Measurements from ENCODE around the gene DONSON. TPM values are rescaled to one million over a fixed set of nuclear protein-coding genes. Genes with fewer than 3 reads are reported as not detected.

Gene DONSON
- total RNA-seq, 2 experiments from 2014 or later = 36.8 to 41.5 TPM

DNA sequence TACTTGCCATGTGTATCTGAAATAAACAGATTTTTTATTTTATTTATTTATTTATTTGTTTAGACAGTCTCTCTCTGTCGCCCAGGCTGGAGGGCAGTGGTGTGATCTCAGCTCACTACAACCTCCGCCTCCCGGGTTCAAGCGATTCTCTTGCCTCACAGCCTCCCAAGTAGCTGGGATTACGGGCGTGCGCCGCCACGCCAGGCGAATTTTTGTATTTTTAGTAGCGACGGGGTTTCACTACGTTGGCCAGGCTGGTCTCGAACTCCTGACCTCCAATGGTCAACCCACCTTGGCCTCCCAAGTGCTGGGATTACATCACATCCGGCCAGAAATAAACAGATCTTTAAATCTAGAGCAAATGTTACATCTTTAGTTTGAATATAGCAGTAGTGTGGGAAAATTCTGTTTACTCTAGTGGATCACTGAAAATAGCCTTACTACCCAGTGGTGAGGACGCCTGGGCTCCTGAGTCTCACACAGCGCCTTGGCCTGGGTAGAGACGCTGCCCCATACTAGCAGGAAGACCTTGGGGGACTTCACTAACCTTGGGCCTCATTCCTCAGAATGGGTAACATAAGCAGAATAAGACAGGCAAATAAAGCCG, 47.3 kb downstream of the DONSON start:
- ChIA-PET CTCF (no interaction called here), POLR2A (interaction anchor here (0.5 to 4.7 kb wide), 10 partner anchors 11 to 1096 kb away, joined by 3 to 44 read pairs (median 4); partner anchors contain the start of gene TMEM50B)
- no peak for ATAC-seq
- peaks cover 67% of the 10 kb centered on the region for H3K36me3 Mint-ChIP-seq (ENCODE audit: low read depth)
- peaks cover 33% of the 10 kb centered on the region for H3K4me1 Mint-ChIP-seq (ENCODE audit: low read depth)
- peak; percentile 40 for DNase-seq
- intact Hi-C loops (cut with micrococcal nuclease) = loop anchor here (5.0 kb wide), 2 partner anchors 49 to 64 kb away; partner anchors contain the start of genes DNAJC28 and TMEM50B
- H3K9me3 Mint-ChIP-seq = no peaks in the 10 kb centered on the region
- peak overlapping the region; percentile 100 for H3K27ac Mint-ChIP-seq
- H3K27me3 Mint-ChIP-seq = no peaks in the 10 kb centered on the region
- H3K4me3 Mint-ChIP-seq = peak overlapping the region; percentile 86
- TF ChIP-seq, protein P1, sequence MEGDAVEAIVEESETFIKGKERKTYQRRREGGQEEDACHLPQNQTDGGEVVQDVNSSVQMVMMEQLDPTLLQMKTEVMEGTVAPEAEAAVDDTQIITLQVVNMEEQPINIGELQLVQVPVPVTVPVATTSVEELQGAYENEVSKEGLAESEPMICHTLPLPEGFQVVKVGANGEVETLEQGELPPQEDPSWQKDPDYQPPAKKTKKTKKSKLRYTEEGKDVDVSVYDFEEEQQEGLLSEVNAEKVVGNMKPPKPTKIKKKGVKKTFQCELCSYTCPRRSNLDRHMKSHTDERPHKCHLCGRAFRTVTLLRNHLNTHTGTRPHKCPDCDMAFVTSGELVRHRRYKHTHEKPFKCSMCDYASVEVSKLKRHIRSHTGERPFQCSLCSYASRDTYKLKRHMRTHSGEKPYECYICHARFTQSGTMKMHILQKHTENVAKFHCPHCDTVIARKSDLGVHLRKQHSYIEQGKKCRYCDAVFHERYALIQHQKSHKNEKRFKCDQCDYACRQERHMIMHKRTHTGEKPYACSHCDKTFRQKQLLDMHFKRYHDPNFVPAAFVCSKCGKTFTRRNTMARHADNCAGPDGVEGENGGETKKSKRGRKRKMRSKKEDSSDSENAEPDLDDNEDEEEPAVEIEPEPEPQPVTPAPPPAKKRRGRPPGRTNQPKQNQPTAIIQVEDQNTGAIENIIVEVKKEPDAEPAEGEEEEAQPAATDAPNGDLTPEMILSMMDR (IDR thresholded peaks at IDR 0.05) = no peak

GRCh38 chr21:33540711-33541104, 47.8 kb downstream of the DONSON start:
- no peak for ATAC-seq
- H3K4me3 Mint-ChIP-seq = peak overlapping the region; percentile 86
- H3K36me3 Mint-ChIP-seq (ENCODE audit: low read depth) = peaks cover 67% of the 10 kb centered on the region
- H3K4me1 Mint-ChIP-seq (ENCODE audit: low read depth) = peaks cover 28% of the 10 kb centered on the region
- no peaks in the 10 kb centered on the region for H3K9me3 Mint-ChIP-seq
- ChIA-PET POLR2A (interaction anchor here (0.7 to 4.7 kb wide), 6 partner anchors 11 to 1097 kb away, joined by 3 to 44 read pairs (median 4); partner anchors contain the start of gene TMEM50B), CTCF (no interaction called here)
- peak overlapping the region; percentile 100 for H3K27ac Mint-ChIP-seq
- no peaks in the 10 kb centered on the region for H3K27me3 Mint-ChIP-seq
- intact Hi-C loops (cut with micrococcal nuclease) = loop anchor here (5.0 kb wide), 2 partner anchors 48 to 63 kb away; partner anchors contain the start of genes DNAJC28 and TMEM50B
- TF ChIP-seq, protein P1 (IDR thresholded peaks at IDR 0.05) = no peak
- DNase-seq = no peak

DNA sequence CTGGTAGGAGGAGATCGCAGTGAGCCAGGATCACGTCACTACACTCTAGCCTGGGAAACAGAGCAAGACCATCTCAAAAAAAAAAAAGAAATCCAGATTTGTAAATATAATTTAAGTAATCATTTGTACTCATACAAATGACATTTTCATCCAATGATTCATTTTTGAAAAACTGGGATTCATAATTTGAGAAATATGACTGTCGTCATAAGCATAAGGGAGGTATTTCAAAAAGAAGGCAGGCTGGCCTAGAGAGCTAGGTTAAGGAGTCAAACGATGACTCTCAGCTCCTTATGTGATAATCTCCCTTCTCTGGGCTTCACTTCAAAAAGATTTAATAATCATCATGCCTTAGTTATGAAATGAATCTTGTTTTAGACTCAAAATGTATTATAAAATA, 48.9 kb downstream of the DONSON start:
- H3K4me1 Mint-ChIP-seq (ENCODE audit: low read depth) = peaks cover 24% of the 10 kb centered on the region
- intact Hi-C loops (cut with micrococcal nuclease) = loop anchor here (5.0 kb wide), 2 partner anchors 47 to 62 kb away; partner anchors contain the start of genes DNAJC28 and TMEM50B
- peaks cover 73% of the 10 kb centered on the region for H3K36me3 Mint-ChIP-seq (ENCODE audit: low read depth)
- POLR2A ChIA-PET = interaction anchor here (0.6 to 4.1 kb wide), 3 partner anchors 12 to 39 kb away, joined by 3 to 32 read pairs (median 4); no protein-coding TSS in a partner anchor
- no peaks in the 10 kb centered on the region for H3K9me3 Mint-ChIP-seq
- H3K27me3 Mint-ChIP-seq = no peaks in the 10 kb centered on the region
- ATAC-seq (no peak), DNase-seq (no peak)
- no peak overlapping the region for H3K27ac Mint-ChIP-seq
- CTCF ChIA-PET = interaction anchor here (0.7 kb wide), 1 partner anchor 15 kb away, joined by 3 read pairs; no protein-coding TSS in a partner anchor
- TF ChIP-seq, protein P1 (IDR thresholded peaks at IDR 0.05) = no peak
- peak overlapping the region; percentile 86 for H3K4me3 Mint-ChIP-seq

DNA sequence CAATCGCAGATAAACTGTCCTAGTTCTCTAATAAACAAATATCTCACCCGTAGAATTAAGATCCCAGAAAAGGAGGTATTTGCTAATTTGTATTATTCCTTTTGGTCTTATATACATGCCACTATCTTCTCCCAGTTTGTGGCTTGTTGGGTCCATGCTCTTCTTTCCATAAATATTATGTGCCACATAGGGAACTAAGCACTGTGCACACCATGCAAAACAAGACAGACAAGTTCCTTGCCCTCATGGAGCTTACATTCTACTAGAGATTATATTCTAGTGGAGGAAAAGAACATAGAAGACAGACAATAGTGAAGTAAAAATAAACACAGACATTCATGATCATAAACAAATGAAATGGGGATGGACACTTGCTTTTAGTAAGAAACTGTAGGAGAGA, 51.3 kb downstream of the DONSON start:
- ATAC-seq = no peak
- CTCF ChIA-PET = interaction anchor here (0.8 to 1.9 kb wide), 3 partner anchors 24 to 69 kb away, joined by 4 to 7 read pairs (median 4); partner anchors contain the start of gene DONSON

More for the DNA sequence above, 51.3 kb downstream of the DONSON start:
- Mint-ChIP-seq H3K4me1 (ENCODE audit: low read depth) (peaks cover 26% of the 10 kb centered on the region), H3K27ac (peak overlapping the region; percentile 13), H3K36me3 (ENCODE audit: low read depth) (peaks cover 75% of the 10 kb centered on the region), H3K4me3 (no peak overlapping the region), H3K27me3 (no peaks in the 10 kb centered on the region), H3K9me3 (no peaks in the 10 kb centered on the region)
- intact Hi-C loops (cut with micrococcal nuclease) = no loop called here
- POLR2A ChIA-PET = interaction anchor here (0.6 to 2.1 kb wide), 7 partner anchors 8 to 75 kb away, joined by 3 to 7 read pairs (median 4); partner anchors contain the start of gene DNAJC28
- TF ChIP-seq, protein P1 (IDR thresholded peaks at IDR 0.05) = no peak
- DNase-seq = no peak
